Muscle of leg (tissue), 16 donors: ENCODE data around the gene WIPF3. TPM values are rescaled to one million over a fixed set of nuclear protein-coding genes. Genes with fewer than 3 reads are reported as not detected.

Experiments used
- DNase-seq: peaks from one replicate; pipeline ENCODE4 v3.0.0; 2013
- H3K27ac ChIP-seq: one replicate; pipeline ENCODE4 v1.5.1; 2013; ENCODE audit warnings: mild to moderate bottlenecking, low read length, control low read depth
- H3K27me3 ChIP-seq: one replicate; pipeline ENCODE4 v1.6.1; 2013; ENCODE audit warnings: low read length; ENCODE audit not compliant: control insufficient read depth, insufficient read depth
- H3K36me3 ChIP-seq: one replicate; pipeline ENCODE4 v1.6.1; 2013; ENCODE audit warnings: low read length; ENCODE audit not compliant: control insufficient read depth, insufficient read depth
- H3K4me1 ChIP-seq: one replicate; pipeline ENCODE4 v1.6.1; 2013; ENCODE audit warnings: low read length; ENCODE audit not compliant: control insufficient read depth, insufficient read depth
- H3K4me3 ChIP-seq: one replicate; pipeline ENCODE4 v1.5.1; 2013; ENCODE audit warnings: low read length, control low read depth
- H3K9me3 ChIP-seq: replicated peaks from 2 replicates; pipeline ENCODE4 v1.6.1; 2013; ENCODE audit warnings: low read depth, low read length; ENCODE audit not compliant: control insufficient read depth
- WGBS: methylation state at CpG from one replicate; pipeline ENCODE4 v1.1.5; 2013; ENCODE audit warnings: missing lambda C conversion rate; ENCODE audit not compliant: insufficient coverage; 5-methylcytosine and 5-hydroxymethylcytosine counted together
- long read RNA-seq, 11 donors: transcript quantifications; one replicate each; lab custom pipeline, GENCODE V29; 2026
- polyA plus RNA-seq, 8 donors: library from polyadenylated mRNA; unstranded; fragments of 120-200 nt; gene quantifications; one replicate each; pipeline versions ENCODE4 v1.2.1 to v1.2.3, GENCODE V29; 2013; ENCODE audit warnings: inconsistent platforms in 1 of 8, low replicate concordance in 1 of 8; ENCODE audit not compliant: insufficient read length in 8 of 8, insufficient read depth in 1 of 8
- total RNA-seq: library from RNA; stranded (reverse); fragments of 120-200 nt; gene quantifications from one replicate; pipeline ENCODE4 v1.2.4, GENCODE V29; 2013

Gene WIPF3, protein sequence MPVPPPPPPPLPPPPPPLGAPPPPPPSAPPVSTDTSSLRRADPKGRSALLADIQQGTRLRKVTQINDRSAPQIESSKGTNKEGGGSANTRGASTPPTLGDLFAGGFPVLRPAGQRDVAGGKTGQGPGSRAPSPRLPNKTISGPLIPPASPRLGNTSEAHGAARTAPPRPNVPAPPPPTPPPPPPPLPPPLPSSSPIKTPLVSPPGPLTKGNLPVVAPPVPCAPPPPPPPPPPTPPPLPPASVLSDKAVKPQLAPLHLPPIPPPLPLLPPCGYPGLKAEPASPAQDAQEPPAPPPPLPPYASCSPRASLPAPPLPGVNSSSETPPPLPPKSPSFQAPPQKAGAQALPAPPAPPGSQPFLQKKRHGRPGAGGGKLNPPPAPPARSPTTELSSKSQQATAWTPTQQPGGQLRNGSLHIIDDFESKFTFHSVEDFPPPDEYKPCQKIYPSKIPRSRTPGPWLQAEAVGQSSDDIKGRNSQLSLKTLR
- total RNA-seq: 6.1 TPM
- 10 to 100 TPM; 11.1 to 30.7 (median 18.7) TPM for polyA plus RNA-seq
- long read RNA-seq, donor 1: 0 reads
- long read RNA-seq, donor 2: 0 reads
- long read RNA-seq, donor 3, full-length matches to known transcripts: 4 of 32 reads
- long read RNA-seq, donor 3, partial matches to known transcripts: 28 of 32 reads
- long read RNA-seq, donor 3, other reads (novel, unspliced or antisense): 0 of 32 reads
- long read RNA-seq, donor 4, full-length matches to known transcripts: 1 of 20 reads
- long read RNA-seq, donor 4, partial matches to known transcripts: 19 of 20 reads
- long read RNA-seq, donor 4, other reads (novel, unspliced or antisense): 0 of 20 reads
- long read RNA-seq, donor 5, full-length matches to known transcripts: 2 of 7 reads
- long read RNA-seq, donor 5, partial matches to known transcripts: 5 of 7 reads
- long read RNA-seq, donor 5, other reads (novel, unspliced or antisense): 0 of 7 reads
- long read RNA-seq, donor 6, partial matches to known transcripts: 9 of 9 reads
- long read RNA-seq, donor 6, other reads (novel, unspliced or antisense): 0 of 9 reads
- long read RNA-seq, donor 7, full-length matches to known transcripts: 2 of 2 reads
- long read RNA-seq, donor 7, partial matches to known transcripts: 0 of 2 reads
- long read RNA-seq, donor 7, other reads (novel, unspliced or antisense): 0 of 2 reads
- long read RNA-seq, donor 8: 0 reads
- long read RNA-seq, donor 9, partial matches to known transcripts: 8 of 8 reads
- long read RNA-seq, donor 9, other reads (novel, unspliced or antisense): 0 of 8 reads
- long read RNA-seq, donor 10, partial matches to known transcripts: 11 of 11 reads
- long read RNA-seq, donor 10, other reads (novel, unspliced or antisense): 0 of 11 reads
- long read RNA-seq, donor 11: 0 reads

DNA sequence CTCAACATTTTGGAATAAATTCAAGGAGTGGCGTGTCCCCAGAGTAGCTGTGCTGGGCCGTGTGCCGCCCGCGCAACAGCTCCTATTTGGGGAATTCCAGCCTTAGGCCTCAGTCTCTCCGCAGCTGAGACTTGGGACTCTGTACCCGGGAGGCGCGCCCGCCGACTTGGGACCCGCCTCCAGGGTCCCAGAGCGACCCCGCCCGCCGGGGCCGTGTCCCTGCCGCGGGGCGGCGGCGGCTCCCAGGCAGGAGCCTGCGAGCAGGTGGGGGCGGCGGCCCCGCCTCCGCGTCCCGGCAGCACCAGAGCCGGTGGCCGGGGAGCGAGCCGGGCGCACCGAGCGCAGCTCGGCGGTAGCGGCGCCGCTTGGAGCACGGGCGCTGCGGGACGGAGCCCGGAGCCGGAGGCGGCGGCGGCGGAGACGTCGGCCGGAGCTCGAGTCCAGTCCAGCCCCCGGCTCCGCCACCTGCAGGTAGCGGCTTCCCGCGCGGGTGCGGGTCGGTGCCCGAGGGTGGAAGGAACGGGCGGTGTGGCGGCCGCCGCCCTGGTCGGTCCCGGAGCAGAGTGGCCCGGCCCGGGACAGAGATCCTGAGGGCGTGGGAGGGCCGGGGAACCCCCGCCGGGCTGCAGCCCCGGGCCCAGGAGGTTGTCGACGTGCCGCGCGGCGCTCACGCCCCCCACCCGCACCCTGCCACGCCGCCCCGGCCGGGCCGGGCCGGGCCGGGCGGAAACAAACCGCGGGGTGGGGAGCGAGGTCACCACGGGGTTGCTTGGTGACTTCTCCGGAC lies at the start of gene WIPF3:
Gene WIPF3 (plus strand): TSS at position 301 of the 787 bp plus-strand sequence. CDS start 28,217 bp downstream, outside the sequence.
- DNase-seq: peak; percentile 52
- H3K27me3 ChIP-seq: peaks cover 32% of the 10 kb centered on the region

DNA sequence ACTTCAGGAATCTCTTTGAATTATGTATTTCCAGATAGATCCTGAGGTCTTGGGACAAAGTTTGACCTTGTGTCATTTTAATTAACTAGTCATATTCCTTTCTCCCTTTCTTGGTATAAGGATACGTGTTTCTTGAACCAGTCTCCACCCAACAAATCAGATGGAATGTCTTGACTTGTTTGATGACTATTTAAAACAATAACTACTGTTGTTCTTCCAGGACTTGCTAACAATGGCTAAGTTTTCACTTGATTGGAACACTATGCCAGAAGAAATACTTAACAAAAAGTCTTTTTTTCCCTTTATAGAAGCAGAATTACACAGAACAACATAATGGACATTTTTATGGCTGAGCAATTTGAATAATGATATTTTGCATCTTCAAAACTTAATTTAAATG lies 43.0 kb upstream of the WIPF3 start:
- Histone ChIP-seq H3K36me3 (no peaks in the 10 kb centered on the region), H3K9me3 (no peaks in the 10 kb centered on the region), H3K27me3 (no peaks in the 10 kb centered on the region), H3K4me1 (peaks cover 4% of the 10 kb centered on the region), H3K4me3 (no peak overlapping the region), H3K27ac (no peak overlapping the region)
- WGBS: no CpG with 5 or more reads among the region's 1 CpG
- DNase-seq: no peak

More for the DNA sequence above, at the start of gene WIPF3:
- peak within 1 kb of the TSS; percentile 61 for H3K4me3 ChIP-seq
- H3K36me3 ChIP-seq: no peaks in the 10 kb centered on the region
- H3K9me3 ChIP-seq: no peaks in the 10 kb centered on the region
- peak within 1 kb of the TSS; percentile 51 for H3K27ac ChIP-seq
- peaks cover 13% of the 10 kb centered on the region for H3K4me1 ChIP-seq
- under 1% methylated on average over 91 of the region's 99 CpGs for WGBS

DNA sequence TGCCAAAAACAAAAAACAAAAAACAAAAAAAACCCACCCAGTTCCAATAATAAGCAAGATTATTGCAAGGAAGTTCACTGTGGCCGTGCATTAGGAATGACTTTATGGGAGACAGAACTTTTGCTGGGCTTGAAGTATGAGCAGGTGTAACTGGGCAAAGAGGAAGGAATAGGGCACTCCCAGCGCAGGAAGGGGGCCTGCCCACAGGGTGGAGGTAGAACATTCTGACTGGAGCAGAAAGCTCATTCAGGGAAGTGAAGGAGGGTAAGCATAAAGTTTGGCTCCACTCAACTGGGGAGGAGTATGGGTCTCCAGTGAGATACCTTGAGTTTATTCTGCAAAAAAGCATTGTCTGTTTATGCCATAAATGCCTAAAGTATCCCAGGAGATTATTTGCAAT lies 42.1 kb upstream of the WIPF3 start:
- H3K4me1 ChIP-seq: peaks cover 4% of the 10 kb centered on the region
- no peak overlapping the region for H3K27ac ChIP-seq
- no peaks in the 10 kb centered on the region for H3K36me3 ChIP-seq
- H3K27me3 ChIP-seq: no peaks in the 10 kb centered on the region
- no peak for DNase-seq
- peaks cover 2% of the 10 kb centered on the region for H3K9me3 ChIP-seq
- H3K4me3 ChIP-seq: no peak overlapping the region
- 40% methylated on average over 2 of the region's 2 CpGs for WGBS

DNA sequence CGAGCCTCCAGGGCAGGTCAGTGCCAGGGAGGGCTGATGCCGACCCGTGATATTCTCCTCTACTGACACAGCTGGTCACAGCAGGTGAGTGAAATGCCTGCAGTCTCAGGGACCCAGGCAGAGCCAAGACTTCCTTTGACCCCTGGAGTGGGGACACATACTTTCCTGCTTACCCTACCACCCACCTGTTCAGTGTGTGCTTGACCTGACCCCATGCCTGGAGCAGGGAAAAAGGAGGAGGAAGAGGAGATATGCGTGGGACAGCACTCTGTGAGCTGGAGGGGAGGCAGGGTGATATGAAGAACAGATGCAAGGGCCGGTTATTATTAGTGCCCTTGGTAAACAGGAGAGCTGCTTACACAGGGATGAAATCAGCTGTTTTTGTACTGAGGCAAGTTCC lies 40.8 kb upstream of the WIPF3 start:
- WGBS: no CpG with 5 or more reads among the region's 5 CpGs
- peak; percentile 53 for DNase-seq
- H3K9me3 ChIP-seq: peaks cover 2% of the 10 kb centered on the region
- no peak overlapping the region for H3K4me3 ChIP-seq
- H3K27me3 ChIP-seq: no peaks in the 10 kb centered on the region
- peak overlapping the region; percentile 42 for H3K27ac ChIP-seq
- no peaks in the 10 kb centered on the region for H3K36me3 ChIP-seq
- peaks cover 4% of the 10 kb centered on the region for H3K4me1 ChIP-seq

DNA sequence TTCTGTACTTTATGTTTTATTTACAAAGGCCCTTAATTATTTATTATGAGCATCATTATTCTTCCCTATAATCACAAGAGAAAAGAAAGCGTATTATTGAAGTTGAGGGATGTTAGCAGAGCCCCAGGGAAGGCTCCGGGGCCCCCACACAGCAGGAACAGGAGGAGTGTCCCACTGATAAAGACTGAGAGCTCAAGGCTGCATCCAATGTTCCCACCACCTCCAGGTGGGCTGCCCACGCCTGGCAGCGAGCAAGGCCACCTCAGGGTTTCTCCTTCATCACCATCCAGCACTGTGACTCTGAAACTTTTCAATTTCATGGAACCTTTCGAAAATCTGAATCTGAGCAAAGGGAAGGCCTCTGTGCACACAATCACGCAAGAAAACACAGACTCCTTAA lies 35.9 kb upstream of the WIPF3 start:
- Histone ChIP-seq H3K27ac (no peak overlapping the region), H3K36me3 (no peaks in the 10 kb centered on the region), H3K9me3 (peaks cover 2% of the 10 kb centered on the region), H3K4me1 (peaks cover 2% of the 10 kb centered on the region), H3K27me3 (no peaks in the 10 kb centered on the region), H3K4me3 (no peak overlapping the region)
- WGBS: 100% methylated on average over 1 of the region's 6 CpGs
- DNase-seq: no peak

DNA sequence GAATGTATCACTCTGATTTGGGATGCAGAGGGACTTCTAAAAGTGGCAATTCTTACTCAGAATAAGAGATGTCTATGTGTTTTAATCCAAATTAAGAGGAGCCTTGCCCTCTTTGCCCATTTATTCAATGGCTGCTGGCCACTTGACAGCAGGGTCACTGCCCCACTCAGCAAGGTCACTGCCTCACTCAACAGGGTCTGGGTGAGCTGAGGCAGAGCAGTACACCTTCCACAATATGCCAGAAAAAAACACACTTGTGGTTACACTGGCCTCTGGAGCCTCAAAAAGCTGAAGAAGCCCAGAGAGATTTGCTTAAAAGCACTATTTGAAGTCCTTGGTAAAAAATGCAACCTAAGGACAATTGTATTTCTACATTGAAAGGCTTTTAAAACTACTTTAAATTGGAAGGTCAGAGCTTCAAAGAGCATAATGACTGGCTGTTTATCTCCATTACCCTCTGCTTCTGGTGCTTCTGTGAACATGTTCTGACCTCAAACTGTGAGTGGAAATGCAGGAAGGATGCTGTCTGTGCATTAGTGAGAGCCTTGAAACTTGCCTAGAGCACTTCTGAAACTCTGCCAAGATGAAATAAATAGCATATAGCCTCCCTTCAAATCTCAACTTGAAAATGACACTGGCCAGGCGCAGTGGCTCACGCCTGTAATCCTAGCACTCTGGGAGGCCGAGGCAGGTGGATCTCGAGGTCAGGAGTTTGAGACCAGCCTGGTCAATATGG lies 35.1 kb upstream of the WIPF3 start:
- Histone ChIP-seq H3K27ac (no peak overlapping the region), H3K4me1 (no peaks in the 10 kb centered on the region)

DNA sequence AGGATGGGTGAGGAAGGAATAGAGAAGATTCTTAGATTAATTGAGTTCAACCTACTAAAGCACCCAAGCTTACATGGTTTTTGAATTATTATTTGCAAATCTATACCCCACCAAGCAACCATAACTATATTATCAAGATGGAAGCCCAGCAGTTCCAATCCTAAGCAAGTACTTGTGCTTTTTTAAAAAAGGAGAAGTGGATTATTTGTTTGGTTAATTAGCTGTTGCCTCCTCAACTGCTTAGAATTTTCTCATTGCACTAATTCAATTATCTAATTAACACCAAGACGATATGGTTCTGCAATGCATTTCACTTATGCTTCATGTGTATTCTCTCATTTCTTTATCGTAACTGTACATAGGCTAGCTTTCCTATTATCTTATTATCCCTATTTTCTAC lies 27.3 kb upstream of the WIPF3 start:
- no peak for DNase-seq
- Histone ChIP-seq H3K27me3 (no peaks in the 10 kb centered on the region), H3K9me3 (peaks cover 2% of the 10 kb centered on the region), H3K4me3 (no peak overlapping the region), H3K36me3 (no peaks in the 10 kb centered on the region), H3K27ac (no peak overlapping the region), H3K4me1 (no peaks in the 10 kb centered on the region)
- 86% methylated on average over 2 of the region's 2 CpGs for WGBS

More for the DNA sequence above, 35.1 kb upstream of the WIPF3 start:
- Histone ChIP-seq H3K27me3 (no peaks in the 10 kb centered on the region), H3K9me3 (peaks cover 2% of the 10 kb centered on the region), H3K36me3 (no peaks in the 10 kb centered on the region), H3K4me3 (no peak overlapping the region)
- 21% methylated on average over 4 of the region's 4 CpGs for WGBS
- DNase-seq: peak; percentile 15

DNA sequence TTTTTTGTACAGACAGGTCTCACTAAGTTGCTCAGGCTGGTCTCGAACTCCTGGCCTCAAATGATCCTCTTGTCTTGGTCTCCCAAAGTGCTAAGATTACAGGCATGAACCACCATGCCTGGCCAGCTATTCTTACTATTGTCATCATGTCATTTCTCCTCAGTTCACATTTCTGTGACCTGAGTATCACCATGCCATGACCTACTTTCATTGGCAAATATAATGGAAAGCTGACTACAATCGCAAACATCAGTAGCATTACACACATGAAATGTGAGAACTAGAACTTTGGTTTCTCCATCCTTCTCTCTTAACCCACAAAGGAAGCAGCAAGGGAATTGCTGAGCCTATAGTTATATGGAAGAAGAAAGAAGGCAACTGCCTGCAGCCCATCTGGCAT lies 26.0 kb upstream of the WIPF3 start:
- Histone ChIP-seq H3K9me3 (peaks cover 2% of the 10 kb centered on the region), H3K36me3 (no peaks in the 10 kb centered on the region), H3K4me1 (no peaks in the 10 kb centered on the region), H3K4me3 (no peak overlapping the region), H3K27ac (no peak overlapping the region), H3K27me3 (no peaks in the 10 kb centered on the region)
- WGBS: 91% methylated on average over 1 of the region's 2 CpGs
- no peak for DNase-seq
